GM21737 (cell line): ENCODE measurements around the gene SPRR3.
"Not testable (repeated sequence)": the region's sequence is repeated elsewhere in the genome, so short reads cannot be mapped to it uniquely, and the experiment has no call there.

ENCODE experiments used
- ATAC-seq: cut with Tn5 transposase; IDR thresholded peaks from one replicate; pipeline ENCODE4 v1.9.1; 2021; ENCODE audit warnings: mild to moderate bottlenecking, moderate library complexity; ENCODE audit not compliant: unreplicated experiment

The SPRR3 gene

GRCh38 chr1:152983234-152983633 lies 18.3 kb upstream of the SPRR3 start:
- no peak for ATAC-seq

GRCh38 chr1:152983743-152984142 lies 17.8 kb upstream of the SPRR3 start, which contains the start of gene SPRR1A:
TSS of gene SPRR1A (plus strand) at chr1:152984081. CDS start at chr1:152985231, 1,150 bp downstream.
- no peak for ATAC-seq

- ATAC-seq = no peak
Observed at GRCh38 chr1:152986578-152986977, 15.0 kb upstream of the SPRR3 start.

- ATAC-seq = no peak
Observed at GRCh38 chr1:152993186-152993585, 8.4 kb upstream of the SPRR3 start.

- ATAC-seq = no peak
Observed at GRCh38 chr1:152995842-152996241, 5.7 kb upstream of the SPRR3 start.

GRCh38 chr1:152996633-152997400 lies 4.7 kb upstream of the SPRR3 start:
- ATAC-seq = no peak

- no peak for ATAC-seq
Observed at GRCh38 chr1:152997901-152998300, 3.6 kb upstream of the SPRR3 start.

- ATAC-seq = no peak
Observed at GRCh38 chr1:152998476-152998875, 3.1 kb upstream of the SPRR3 start.

- no peak for ATAC-seq
Observed at GRCh38 chr1:152999818-153000217, 1.7 kb upstream of the SPRR3 start.

GRCh38 chr1:153000294-153000693 lies 1.3 kb upstream of the SPRR3 start:
- ATAC-seq = no peak

- ATAC-seq = not testable (repeated sequence)
Observed at GRCh38 chr1:153011235-153011758, 9.7 kb downstream of the SPRR3 start.

- ATAC-seq = not testable (repeated sequence)
Observed at GRCh38 chr1:153021829-153022228, 20.3 kb downstream of the SPRR3 start.

- not testable (repeated sequence) for ATAC-seq
Observed at GRCh38 chr1:153022340-153022739, 20.8 kb downstream of the SPRR3 start.

GRCh38 chr1:153023109-153023508 lies 21.6 kb downstream of the SPRR3 start:
- ATAC-seq = no peak

GRCh38 chr1:153024413-153024812 lies 22.9 kb downstream of the SPRR3 start:
- no peak for ATAC-seq

GRCh38 chr1:153025797-153026196 lies 24.2 kb downstream of the SPRR3 start:
- no peak for ATAC-seq

- ATAC-seq = no peak
Observed at GRCh38 chr1:153028766-153029165, 27.2 kb downstream of the SPRR3 start.

GRCh38 chr1:153030895-153031294 lies 29.3 kb downstream of the SPRR3 start, which contains the start of gene SPRR1B:
TSS of gene SPRR1B (plus strand) at chr1:153031203. CDS start at chr1:153032346, 1,143 bp downstream.
- ATAC-seq = no peak

- ATAC-seq = no peak
Observed at GRCh38 chr1:153032073-153032472, 30.5 kb downstream of the SPRR3 start.

- no peak for ATAC-seq
Observed at GRCh38 chr1:153032677-153033308, 31.2 kb downstream of the SPRR3 start.

- ATAC-seq = no peak
Observed at GRCh38 chr1:153035211-153035610, 33.7 kb downstream of the SPRR3 start.
